Nephron progenitor cell (in vitro differentiated cells): ENCODE measurements around the gene COG1.

Experiments
- DNase-seq: peaks from one replicate; pipeline ENCODE4 v3.0.0; 2021
- H3K27ac Mint-ChIP-seq: 2 replicates; pipeline ENCODE4 v1.8.0; 2021; ENCODE audit warnings: mild to moderate bottlenecking, moderate library complexity, mixed read lengths
- H3K27me3 Mint-ChIP-seq: 2 replicates; pipeline ENCODE4 v1.8.0; 2021; ENCODE audit warnings: mild to moderate bottlenecking, low read depth, mixed read lengths; ENCODE audit not compliant: poor library complexity
- H3K36me3 Mint-ChIP-seq: 2 replicates; pipeline ENCODE4 v1.8.0; 2021; ENCODE audit warnings: low read depth, mixed read lengths
- H3K4me1 Mint-ChIP-seq: 2 replicates; pipeline ENCODE4 v1.8.0; 2021; ENCODE audit warnings: mixed read lengths
- H3K4me3 Mint-ChIP-seq: 2 replicates; pipeline ENCODE4 v1.8.0; 2021; ENCODE audit warnings: mild to moderate bottlenecking, moderate library complexity, mixed read lengths
- H3K9me3 Mint-ChIP-seq: 2 replicates; pipeline ENCODE4 v1.8.0; 2021; ENCODE audit warnings: mild to moderate bottlenecking, moderate library complexity, mixed read lengths
- TF ChIP-seq, protein P1 (sequence below): fragments of 200-600 bp; sonication (generic); IDR thresholded peaks from 2 replicates; pipeline ENCODE4 v1.5.0; 2021; ENCODE audit warnings: antibody characterized with exemption

The COG1 gene

DNA sequence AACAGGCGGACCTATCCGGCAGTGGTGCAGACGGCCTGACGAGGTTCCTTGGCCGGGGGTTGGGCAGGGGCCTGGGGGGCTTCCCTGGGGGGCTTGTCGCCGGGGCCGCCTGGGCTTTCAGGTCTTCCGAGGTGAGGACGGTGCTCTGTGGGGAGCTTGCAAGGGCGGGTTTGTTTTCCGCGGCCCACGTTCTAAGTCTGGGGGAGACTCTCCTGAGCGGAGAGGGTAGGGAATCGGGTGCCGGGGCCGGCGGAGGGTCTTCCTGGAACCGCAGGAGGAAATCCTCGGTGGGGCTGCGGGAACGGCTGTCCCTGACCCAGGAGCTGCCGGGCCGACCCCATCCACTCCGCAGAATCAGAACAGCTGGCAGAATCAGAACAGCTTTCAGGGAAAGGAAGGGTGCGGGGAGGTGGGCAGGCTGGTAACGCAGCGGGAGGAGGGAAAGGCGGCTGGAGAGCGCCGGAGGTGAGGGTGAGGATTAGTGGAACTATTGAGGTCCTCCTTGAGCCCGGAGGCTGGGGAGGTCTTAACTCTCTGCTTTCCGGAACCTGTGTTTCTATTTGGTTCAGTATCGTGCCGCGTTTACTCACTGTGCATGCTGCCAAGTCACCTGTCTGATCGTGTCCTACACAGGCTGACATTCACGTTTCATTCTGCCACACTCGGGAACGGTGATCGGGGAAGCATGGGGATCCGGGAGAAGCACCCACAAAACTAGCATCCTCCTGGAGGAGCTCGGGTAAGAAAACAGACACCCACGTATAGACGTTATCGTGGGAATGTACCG is 39.9 kb downstream of the COG1 start:
- DNase-seq: peak; percentile 68
- Mint-ChIP-seq H3K4me3 (peak overlapping the region; percentile 96), H3K9me3 (no peaks in the 10 kb centered on the region), H3K4me1 (peaks cover 72% of the 10 kb centered on the region), H3K27ac (peak overlapping the region; percentile 100), H3K27me3 (no peaks in the 10 kb centered on the region), H3K36me3 (peaks cover 28% of the 10 kb centered on the region)
- TF ChIP-seq, protein P1, sequence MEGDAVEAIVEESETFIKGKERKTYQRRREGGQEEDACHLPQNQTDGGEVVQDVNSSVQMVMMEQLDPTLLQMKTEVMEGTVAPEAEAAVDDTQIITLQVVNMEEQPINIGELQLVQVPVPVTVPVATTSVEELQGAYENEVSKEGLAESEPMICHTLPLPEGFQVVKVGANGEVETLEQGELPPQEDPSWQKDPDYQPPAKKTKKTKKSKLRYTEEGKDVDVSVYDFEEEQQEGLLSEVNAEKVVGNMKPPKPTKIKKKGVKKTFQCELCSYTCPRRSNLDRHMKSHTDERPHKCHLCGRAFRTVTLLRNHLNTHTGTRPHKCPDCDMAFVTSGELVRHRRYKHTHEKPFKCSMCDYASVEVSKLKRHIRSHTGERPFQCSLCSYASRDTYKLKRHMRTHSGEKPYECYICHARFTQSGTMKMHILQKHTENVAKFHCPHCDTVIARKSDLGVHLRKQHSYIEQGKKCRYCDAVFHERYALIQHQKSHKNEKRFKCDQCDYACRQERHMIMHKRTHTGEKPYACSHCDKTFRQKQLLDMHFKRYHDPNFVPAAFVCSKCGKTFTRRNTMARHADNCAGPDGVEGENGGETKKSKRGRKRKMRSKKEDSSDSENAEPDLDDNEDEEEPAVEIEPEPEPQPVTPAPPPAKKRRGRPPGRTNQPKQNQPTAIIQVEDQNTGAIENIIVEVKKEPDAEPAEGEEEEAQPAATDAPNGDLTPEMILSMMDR: no peak

DNA sequence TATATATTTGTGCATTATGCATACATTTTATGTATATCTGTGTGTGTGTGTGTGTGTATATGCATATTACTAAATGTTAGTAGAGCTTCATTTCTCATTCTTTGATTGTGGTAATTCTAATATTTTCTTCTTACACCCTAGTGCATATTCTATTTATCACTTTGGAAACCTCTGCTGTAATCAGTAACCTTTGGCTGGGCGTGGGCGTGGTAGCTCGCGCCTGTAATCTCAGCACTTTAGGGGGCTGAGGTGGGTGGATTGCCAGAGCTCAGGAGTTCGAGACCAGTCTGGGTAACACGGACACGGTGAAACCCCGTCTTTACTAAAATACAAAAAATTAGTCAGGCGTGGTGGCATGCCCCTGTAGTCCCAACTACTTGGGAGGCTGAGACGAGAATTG is 41.9 kb downstream of the COG1 start:
- Mint-ChIP-seq H3K27me3 (no peaks in the 10 kb centered on the region), H3K4me3 (no peak overlapping the region), H3K27ac (no peak overlapping the region), H3K36me3 (peaks cover 34% of the 10 kb centered on the region), H3K9me3 (no peaks in the 10 kb centered on the region), H3K4me1 (peaks cover 64% of the 10 kb centered on the region)
- TF ChIP-seq, protein P1: no peak
- DNase-seq: no peak

DNA sequence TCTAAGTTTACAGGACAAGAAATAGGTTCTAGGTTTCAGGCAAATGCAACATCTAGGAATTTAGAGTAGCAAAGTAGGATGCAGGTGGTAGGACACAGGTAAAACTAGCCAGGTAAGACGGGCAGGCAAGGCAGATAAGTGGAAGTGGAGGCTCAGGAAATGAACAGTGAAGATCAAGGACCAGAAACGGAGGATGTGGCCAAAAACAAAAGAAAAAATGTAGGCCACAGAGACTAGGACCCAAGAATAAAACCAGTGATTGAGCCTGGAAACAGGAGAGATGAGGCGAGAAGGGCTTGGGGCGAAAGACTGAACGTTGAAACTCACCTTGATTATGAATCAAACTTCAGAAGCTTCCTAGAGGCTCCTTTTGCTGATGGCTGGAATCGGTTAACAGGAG is 44.9 kb downstream of the COG1 start:
- Mint-ChIP-seq H3K4me1 (peaks cover 50% of the 10 kb centered on the region), H3K9me3 (no peaks in the 10 kb centered on the region), H3K36me3 (peaks cover 53% of the 10 kb centered on the region), H3K27ac (no peak overlapping the region), H3K27me3 (no peaks in the 10 kb centered on the region), H3K4me3 (no peak overlapping the region)
- DNase-seq: no peak
- TF ChIP-seq, protein P1: no peak

DNA sequence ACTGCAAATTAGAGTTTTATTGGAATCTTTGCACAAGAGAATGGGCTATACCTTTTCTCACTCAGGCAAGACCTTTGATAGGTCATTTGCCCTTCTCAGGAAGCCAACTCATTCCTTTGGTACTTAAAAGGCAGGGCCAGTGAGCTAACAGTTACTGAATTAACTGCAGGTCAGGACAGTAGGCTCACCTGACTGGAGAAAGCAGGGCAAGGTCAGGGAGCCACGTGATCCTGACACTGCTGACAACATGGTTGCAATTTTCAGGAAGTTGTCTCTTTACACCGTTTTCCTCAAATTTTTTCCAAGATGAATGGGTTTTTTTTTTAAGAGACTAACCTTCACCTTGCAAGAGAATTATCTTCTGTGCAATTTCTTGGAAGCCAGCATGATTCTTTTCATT is 47.7 kb downstream of the COG1 start:
- no peaks in the 10 kb centered on the region for H3K27me3 Mint-ChIP-seq
- H3K4me1 Mint-ChIP-seq: peaks cover 34% of the 10 kb centered on the region
- H3K27ac Mint-ChIP-seq: no peak overlapping the region
- H3K9me3 Mint-ChIP-seq: no peaks in the 10 kb centered on the region
- TF ChIP-seq, protein P1: no peak
- no peak overlapping the region for H3K4me3 Mint-ChIP-seq
- DNase-seq: no peak
- peaks cover 60% of the 10 kb centered on the region for H3K36me3 Mint-ChIP-seq

DNA sequence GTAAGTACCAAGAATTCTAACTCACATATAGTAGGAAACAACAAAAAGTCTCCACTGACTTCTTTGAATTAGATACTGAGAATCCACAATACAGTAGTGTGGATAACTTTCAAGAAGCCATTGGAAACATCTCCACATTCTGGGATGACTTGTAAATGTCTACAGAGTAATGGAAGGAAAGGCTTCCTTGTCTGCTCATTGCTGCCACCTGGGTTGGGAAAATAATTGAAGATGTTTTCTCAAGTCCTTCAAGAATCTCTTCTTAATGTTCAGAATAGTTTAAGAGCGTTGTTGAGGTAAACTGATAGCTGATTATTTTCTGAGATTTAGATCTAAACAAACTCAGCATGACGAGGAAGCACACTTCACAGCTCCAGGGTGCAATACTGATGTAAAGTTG is 54.9 kb downstream of the COG1 start:
- peaks cover 6% of the 10 kb centered on the region for H3K27me3 Mint-ChIP-seq

More for the DNA sequence above, 54.9 kb downstream of the COG1 start:
- Mint-ChIP-seq H3K9me3 (no peaks in the 10 kb centered on the region), H3K36me3 (peaks cover 30% of the 10 kb centered on the region), H3K4me3 (no peak overlapping the region), H3K4me1 (no peaks in the 10 kb centered on the region), H3K27ac (no peak overlapping the region)
- TF ChIP-seq, protein P1: no peak
- DNase-seq: no peak
